Measurements from ENCODE around the gene SASH1.

DNA sequence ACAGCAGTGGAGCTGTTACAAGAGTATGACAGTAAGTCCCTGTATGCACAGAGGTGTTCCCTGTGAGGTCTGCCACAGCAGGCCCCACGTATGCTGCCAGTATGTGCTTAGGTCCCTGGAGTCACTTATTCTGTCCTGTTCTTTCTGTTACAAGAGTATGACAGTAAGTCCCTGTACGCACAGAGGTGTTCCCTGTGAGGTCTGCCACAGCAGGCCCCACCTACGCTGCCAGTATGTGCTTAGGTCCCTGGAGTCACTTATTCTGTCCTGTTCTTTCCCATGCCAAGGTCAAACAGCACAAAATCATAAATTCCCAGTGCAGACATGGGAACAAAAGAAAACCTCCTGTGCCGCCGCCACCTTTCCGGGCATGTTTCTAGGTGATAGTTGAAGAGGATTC, 192.2 kb downstream of the SASH1 start:
- TF ChIP-seq SUZ12 (IDR thresholded peaks at IDR 0.05) = no peak
- TF ChIP-seq FOXM1 (IDR thresholded peaks at IDR 0.05; ENCODE audit: borderline replicate concordance) = no peak
- TF ChIP-seq, protein P1, sequence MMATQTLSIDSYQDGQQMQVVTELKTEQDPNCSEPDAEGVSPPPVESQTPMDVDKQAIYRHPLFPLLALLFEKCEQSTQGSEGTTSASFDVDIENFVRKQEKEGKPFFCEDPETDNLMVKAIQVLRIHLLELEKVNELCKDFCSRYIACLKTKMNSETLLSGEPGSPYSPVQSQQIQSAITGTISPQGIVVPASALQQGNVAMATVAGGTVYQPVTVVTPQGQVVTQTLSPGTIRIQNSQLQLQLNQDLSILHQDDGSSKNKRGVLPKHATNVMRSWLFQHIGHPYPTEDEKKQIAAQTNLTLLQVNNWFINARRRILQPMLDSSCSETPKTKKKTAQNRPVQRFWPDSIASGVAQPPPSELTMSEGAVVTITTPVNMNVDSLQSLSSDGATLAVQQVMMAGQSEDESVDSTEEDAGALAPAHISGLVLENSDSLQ (IDR thresholded peaks at IDR 0.05) = no peak
- no peak for TF ChIP-seq TARDBP (IDR thresholded peaks at IDR 0.05)
- TF ChIP-seq NFRKB (IDR thresholded peaks at IDR 0.05) = no peak
